Ecto neural progenitor cell (in vitro differentiated cells): Measurements from ENCODE around the gene SLC25A4.
"Not testable (repeated sequence)": the region's sequence is repeated elsewhere in the genome, so short reads cannot be mapped to it uniquely, and the experiment has no call there.

Experiments
- DNase-seq: peaks from one replicate; pipeline ENCODE4 v3.0.0-alpha.2; 2018; ENCODE audit warnings: low spot score

Gene SLC25A4

DNA sequence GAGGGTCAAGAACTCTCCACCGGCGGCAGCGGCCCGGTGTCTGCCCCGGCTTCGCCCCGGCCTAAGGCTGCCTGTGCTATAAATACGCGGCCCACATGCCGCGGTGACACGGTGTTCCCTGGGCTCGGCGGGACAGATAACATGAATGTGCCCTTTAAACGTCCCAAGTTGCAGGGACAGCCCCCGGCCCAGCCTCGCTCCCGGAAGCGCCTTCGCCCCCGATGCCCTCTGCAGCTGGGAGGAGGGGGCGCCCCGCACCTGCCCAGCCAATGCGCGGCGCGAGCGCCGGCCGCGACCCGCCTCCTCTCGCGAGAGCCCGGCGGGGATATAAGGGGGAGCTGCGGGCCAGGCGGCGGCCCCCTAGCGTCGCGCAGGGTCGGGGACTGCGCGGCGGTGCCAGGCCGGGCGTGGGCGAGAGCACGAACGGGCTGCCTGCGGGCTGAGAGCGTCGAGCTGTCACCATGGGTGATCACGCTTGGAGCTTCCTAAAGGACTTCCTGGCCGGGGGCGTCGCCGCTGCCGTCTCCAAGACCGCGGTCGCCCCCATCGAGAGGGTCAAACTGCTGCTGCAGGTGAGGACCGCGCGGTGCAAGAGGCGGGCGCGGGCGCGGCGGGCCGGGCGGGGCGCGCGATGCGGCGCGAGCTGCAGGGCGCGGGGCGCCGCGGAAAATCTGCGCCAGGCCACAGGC lies at the start of gene SLC25A4:
TSS of gene SLC25A4 (plus strand) at position 355 of the 689 bp plus-strand sequence. CDS start at position 462, 107 bp downstream.
- peak; percentile 93 for DNase-seq

GRCh38 chr4:185093603-185094002 lies 49.5 kb upstream of the SLC25A4 start:
- no peak for DNase-seq

- no peak for DNase-seq
Measured at GRCh38 chr4:185096032-185096653, 46.9 kb upstream of the SLC25A4 start.

DNA sequence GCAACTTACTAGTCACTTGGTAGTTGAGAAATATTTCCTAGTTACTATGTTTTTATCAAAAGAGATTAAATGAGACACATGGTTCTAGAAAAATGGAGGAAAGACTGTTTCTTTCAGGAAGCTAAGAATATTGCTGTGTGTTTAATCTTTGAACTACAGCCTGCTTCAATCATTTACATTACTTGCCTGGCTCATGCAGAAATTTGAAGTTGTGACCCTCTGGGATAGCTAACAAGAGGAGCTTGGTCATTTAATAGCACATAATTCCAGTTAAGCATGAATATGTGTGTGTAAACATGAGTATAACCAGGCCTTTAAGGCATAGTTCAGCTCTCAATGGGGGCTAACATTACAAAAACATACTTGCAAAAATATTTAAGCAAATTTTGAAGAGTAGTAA lies 44.6 kb upstream of the SLC25A4 start:
- no peak for DNase-seq

DNA sequence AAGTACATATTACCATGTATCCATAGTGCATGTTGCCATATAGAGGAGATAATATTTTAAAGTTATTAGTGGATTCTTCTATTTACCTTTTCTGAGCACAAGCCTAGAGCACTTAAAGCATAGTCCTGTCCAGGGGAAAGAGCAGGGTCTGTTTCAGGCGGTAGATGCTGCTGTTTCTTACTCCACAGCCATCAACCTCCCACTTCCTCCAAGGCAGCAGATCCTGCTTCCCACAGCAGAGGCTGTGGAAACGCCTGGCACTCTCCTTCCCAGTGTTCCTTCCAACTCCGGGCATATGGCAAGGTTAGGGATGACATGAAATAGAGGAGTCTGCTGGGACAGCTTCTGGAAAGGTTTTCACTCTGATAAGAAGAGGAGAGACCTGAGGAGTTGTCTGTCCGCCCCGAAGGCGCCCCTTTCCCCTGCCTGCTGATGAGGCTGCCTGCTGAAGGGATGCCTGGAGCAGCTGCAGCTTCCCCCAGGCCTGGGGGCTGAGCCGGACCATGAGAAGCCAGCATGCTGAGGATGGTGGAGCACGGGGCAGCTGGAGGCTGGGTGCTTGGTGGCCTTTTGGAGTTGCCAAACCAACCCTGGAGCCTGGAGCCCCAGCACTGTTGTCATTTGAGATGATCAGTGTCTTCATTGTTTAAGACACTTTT lies 43.9 kb upstream of the SLC25A4 start:
- no peak for DNase-seq

DNA sequence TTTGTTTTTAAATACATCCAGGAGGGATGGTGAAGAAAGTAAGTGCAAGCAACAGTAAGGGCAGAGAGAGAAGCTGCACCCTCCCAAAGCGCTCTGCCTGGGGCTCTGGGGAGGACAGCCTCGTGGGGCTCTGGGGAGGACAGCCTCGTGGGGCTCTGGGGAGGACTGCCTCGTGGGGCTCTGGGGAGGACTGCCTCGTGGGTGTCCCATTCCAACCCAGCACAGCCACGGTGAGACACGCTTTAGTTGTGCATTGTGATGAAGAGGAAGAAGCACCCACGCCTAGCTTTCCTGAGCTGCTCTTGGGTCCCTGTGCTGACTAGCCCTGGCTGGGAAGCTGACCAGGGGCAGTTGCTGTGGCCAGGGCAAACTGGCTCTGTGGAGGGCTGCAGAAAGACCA lies 43.1 kb upstream of the SLC25A4 start:
- DNase-seq = no peak

DNA sequence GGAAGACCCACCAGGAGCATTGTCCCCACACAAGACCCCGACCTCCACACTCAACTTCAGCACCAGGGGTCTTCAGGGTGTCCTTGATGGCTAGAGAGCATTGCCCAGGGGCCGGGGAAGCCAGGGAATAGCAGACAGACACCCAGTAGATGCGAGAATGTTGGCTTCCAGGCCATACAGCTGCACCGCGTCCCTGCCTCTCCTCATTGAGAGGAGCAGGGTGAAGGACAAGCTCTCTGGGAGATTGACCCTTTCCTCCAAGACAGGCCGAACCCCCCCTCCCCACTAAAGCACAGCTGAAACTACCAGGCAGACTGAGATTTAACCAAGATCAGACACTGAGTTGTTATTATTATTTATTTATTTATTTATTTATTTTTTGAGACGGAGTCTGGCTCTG lies 42.6 kb upstream of the SLC25A4 start:
- no peak for DNase-seq

- no peak for DNase-seq
Measured at GRCh38 chr4:185101354-185101890, 41.6 kb upstream of the SLC25A4 start.

- no peak for DNase-seq
Measured at GRCh38 chr4:185104733-185105132, 38.3 kb upstream of the SLC25A4 start.

DNA sequence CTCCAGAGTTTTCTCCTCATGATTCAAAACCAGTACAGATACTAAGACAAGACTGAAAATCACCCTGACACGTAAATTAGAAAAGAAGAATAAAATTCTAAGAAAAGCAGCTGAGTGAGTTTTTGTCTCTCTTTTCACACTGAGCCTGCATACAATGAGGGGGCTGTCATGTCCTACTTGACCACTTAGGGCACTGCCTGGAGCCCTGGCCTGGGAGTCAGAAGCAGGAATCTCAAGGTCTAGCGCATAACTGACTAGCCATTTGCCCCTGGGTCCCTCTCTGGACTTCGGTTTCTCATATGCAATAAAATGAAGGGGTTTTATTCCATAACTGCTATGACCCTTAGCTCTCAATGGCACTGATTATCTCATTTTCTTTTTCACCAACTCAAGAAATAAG lies 36.7 kb upstream of the SLC25A4 start:
- no peak for DNase-seq

- not testable (repeated sequence) for DNase-seq
Measured at GRCh38 chr4:185107574-185107973, 35.5 kb upstream of the SLC25A4 start.

GRCh38 chr4:185108185-185108584 lies 34.9 kb upstream of the SLC25A4 start:
- no peak for DNase-seq

DNA sequence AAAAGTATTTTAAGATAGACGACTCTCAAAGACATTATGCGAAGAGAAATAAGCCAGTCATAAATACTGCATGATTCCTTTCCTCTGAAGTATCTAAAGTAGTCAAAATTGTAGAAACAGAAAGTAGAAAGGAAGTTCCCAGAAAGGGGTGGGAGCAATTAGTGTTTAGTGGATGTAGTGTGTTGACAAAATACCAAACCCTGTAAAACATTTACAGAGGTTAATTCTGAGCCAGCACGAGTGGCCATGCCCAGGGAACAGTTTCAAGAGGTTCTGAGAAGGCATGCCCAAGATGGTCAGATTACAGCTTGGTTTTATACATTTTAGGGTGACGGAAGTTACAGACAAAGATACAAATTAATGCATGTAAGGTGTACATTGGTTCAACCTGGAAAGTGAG lies 34.4 kb upstream of the SLC25A4 start:
- DNase-seq = no peak

GRCh38 chr4:185109736-185110135 lies 33.3 kb upstream of the SLC25A4 start:
- no peak for DNase-seq

DNA sequence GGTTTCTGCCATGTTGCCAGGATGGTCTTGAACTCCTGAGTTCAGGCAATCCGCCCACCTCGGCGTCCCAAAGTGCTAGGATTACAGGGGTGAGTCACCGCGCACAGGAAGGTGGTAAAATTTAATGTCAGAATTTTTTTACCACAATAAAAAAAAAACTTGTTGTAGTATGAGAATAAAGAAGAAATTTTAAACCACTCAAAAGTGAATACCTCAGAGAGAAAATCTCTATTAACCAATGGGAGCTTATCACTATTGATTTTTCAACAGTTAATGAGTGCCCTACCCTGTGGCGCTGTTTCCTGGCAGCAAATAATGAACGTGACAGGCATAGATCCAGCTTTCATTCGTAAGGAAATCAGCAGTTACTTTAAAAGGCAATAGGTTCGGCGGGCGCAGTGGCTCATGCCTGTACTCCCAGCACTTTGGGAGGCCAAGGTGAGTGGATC lies 32.7 kb upstream of the SLC25A4 start:
- no peak for DNase-seq

DNA sequence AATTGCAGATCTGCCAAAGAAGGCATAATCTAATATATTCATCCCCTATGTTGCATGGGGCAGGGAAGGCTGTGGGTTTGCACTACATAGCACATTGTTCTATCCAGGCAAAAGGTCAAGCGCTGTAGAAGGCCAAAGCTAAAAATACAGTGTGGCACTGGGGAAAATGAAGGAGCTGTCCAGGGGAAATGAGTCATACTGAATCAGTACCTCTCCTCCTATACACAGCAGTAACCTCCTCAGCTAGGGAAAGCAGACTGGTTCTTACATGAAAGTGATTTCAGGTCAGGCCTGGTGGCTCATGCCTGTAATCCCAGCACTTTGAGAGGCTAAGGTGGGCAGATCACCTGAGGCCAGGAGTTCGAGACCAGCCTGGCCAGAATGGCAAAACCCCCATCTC lies 31.0 kb upstream of the SLC25A4 start:
- no peak for DNase-seq

GRCh38 chr4:185113340-185113739 lies 29.7 kb upstream of the SLC25A4 start:
- no peak for DNase-seq

- DNase-seq = peak; percentile 73
Measured at GRCh38 chr4:185115827-185116232, 27.2 kb upstream of the SLC25A4 start.

- DNase-seq = no peak
Measured at GRCh38 chr4:185117300-185117934, 25.6 kb upstream of the SLC25A4 start.

GRCh38 chr4:185118876-185119275 lies 24.2 kb upstream of the SLC25A4 start:
- DNase-seq = no peak

DNA sequence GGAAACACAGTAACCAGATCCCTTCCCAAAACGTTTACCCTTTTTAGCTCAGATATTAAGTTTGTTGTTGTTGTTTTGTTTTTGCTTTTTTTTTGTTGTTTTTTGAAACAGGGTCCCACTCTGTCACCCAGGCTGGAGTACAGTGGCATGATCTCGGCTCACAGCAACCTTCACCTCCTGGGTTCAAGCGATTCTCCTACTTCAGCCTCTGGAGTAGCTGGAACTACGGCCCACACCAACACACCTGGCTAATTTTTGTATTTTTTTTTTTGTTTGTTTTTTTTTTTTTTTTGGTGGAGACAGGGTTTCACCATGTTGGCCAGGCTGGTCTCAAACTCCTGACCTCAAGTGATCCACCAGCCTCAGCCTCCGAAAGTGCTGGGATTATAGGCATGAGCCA lies 23.6 kb upstream of the SLC25A4 start:
- DNase-seq = not testable (repeated sequence)

GRCh38 chr4:185119927-185120630 lies 23.0 kb upstream of the SLC25A4 start:
- DNase-seq = no peak
